CD4-positive, alpha-beta T cell treated with Interleukin-1 beta for 1 hour (primary cell): Measurements from ENCODE around the gene SIK3.
"Not testable (repeated sequence)": the region's sequence is repeated elsewhere in the genome, so short reads cannot be mapped to it uniquely, and the experiment has no call there.

Experiments used
- DNase-seq, 2 donors: peaks; one replicate each; pipeline ENCODE4 v3.0.0-alpha.2; 2020 to 2022

The SIK3 gene

GRCh38 chr11:117042689-117043088, 55.5 kb downstream of the SIK3 start:
- no peak for DNase-seq

- no peak for DNase-seq
These were observed 58.3 kb downstream of the SIK3 start for GRCh38 chr11:117039900-117040299.

GRCh38 chr11:117039270-117039669, 59.0 kb downstream of the SIK3 start:
- no peak for DNase-seq

GRCh38 chr11:117037975-117038350, 60.3 kb downstream of the SIK3 start:
- DNase-seq: no peak

GRCh38 chr11:117037279-117037974, 60.8 kb downstream of the SIK3 start:
- peak in 1 of 2 donors; percentile 23 for DNase-seq

GRCh38 chr11:117034901-117035300, 63.3 kb downstream of the SIK3 start:
- DNase-seq: no peak

- no peak for DNase-seq
These were observed 71.5 kb downstream of the SIK3 start for GRCh38 chr11:117026593-117027330.

- DNase-seq: not testable (repeated sequence)
These were observed 74.5 kb downstream of the SIK3 start for GRCh38 chr11:117023707-117024106.

GRCh38 chr11:117023178-117023577, 75.0 kb downstream of the SIK3 start:
- no peak for DNase-seq

GRCh38 chr11:117022526-117022925, 75.7 kb downstream of the SIK3 start:
- DNase-seq: peak in 1 of 2 donors; percentile 51

GRCh38 chr11:117020869-117021564, 77.2 kb downstream of the SIK3 start:
- no peak for DNase-seq

GRCh38 chr11:117020287-117020686, 77.9 kb downstream of the SIK3 start:
- DNase-seq: peak; percentile 21 to 22

GRCh38 chr11:117019871-117020270, 78.4 kb downstream of the SIK3 start:
- no peak for DNase-seq

- DNase-seq: no peak
These were observed 80.8 kb downstream of the SIK3 start for GRCh38 chr11:117017456-117017855.

- no peak for DNase-seq
These were observed 81.5 kb downstream of the SIK3 start for GRCh38 chr11:117016747-117017146.

- no peak for DNase-seq
These were observed 82.0 kb downstream of the SIK3 start for GRCh38 chr11:117016246-117016645.

- DNase-seq: no peak
These were observed 86.7 kb downstream of the SIK3 start for GRCh38 chr11:117011541-117011898.

GRCh38 chr11:117010808-117011540, 87.3 kb downstream of the SIK3 start:
- no peak for DNase-seq

GRCh38 chr11:117009905-117010605, 88.2 kb downstream of the SIK3 start:
- DNase-seq: no peak

GRCh38 chr11:117005758-117006157, 92.5 kb downstream of the SIK3 start:
- no peak for DNase-seq

- peak; percentile 16 to 32 for DNase-seq
These were observed 95.5 kb downstream of the SIK3 start for GRCh38 chr11:117002639-117003299.
